DMS53 (cell line): ENCODE results near the gene ARHGAP40.
A peak's percentile ranks its signal among the peaks of the same experiment; 100 is the strongest.

Experiments
- DNase-seq: peaks from one replicate; lab custom pipeline; 2025; lab: John Stamatoyannopoulos, UW

Gene ARHGAP40

DNA sequence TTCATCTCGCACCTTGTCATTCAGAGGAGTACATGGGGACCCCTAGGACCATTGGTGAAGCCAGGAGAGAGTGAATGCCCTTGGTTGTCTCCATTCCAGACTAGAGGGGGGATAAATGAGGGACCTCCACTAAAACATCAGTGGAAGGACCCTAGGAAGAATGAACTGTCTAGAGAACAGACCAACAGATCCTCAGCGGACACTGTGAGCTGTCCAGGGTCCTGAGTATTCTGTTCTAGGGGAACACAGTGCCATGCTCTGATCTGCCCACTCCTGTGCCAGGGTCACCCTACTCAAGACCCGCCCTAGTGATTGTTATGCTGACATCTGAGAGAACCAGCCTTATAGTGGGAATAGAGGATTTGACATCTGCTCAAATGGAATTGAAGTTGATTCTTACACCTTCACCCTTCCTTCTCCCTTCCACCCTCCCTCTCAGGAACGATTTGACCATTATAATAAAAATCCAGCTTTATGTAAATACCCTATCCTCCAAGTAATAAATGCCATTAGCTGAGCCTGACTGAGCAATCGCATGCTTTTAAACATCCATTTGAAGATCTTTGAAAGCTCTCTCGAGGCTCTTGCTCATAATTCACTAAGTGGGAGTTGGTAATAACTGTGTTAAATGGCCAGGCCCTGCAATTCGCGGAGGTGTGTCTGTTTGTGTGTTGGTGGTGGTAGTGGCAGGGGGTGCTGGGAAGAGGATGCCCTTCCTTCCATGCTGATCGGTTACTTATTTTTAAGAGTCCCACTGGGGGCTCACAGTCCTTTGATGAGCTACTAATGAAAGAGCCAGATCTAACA, 79.1 kb downstream of the ARHGAP40 start:
- DNase-seq: peak; percentile 11

DNA sequence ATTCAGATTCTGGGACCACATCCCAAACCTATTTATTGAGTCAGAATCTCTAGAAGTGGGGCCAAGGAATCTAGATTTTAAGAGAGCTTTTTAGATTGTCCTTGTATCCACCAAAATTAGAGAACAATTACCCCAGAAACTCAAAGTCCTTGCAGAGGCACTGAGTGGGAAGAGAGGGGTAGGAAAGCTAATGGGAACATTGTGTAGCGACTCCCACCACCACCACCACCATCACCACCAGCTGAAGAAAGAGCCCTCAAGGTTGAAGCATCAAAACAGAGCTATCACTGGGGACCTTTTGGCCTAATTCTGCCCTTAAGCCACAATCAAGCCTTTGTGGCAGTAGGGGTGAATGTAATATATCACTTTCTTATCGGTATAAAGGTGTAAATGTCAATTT, 83.7 kb downstream of the ARHGAP40 start:
- DNase-seq: no peak

- peak; percentile 32 for DNase-seq
Observed at GRCh38 chr20:38685853-38686473, 84.4 kb downstream of the ARHGAP40 start.

GRCh38 chr20:38692436-38693411, 91.1 kb downstream of the ARHGAP40 start:
- peak; percentile 50 for DNase-seq

DNA sequence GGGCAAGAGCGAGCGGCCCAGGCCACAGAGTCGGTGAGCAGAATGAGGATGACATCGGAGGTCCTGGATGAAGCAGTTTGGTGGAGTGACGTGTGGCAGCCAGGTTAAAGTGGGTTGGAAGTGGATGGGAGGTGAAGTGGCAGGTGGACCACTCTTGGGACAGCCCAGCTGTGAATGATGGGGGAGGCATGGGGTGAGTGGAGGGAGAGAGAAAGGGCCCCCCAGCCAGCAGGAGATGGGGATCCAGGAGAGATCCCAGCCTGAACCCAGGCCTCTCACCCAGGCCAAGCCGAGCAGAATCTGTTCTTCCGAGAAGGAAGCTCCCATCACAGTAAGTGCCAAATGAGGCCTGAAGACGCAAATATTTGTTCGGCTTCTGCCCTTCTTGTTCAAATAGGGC, 95.7 kb downstream of the ARHGAP40 start:
- peak; percentile 13 for DNase-seq

GRCh38 chr20:38698541-38698940, 96.9 kb downstream of the ARHGAP40 start:
- DNase-seq: no peak

DNA sequence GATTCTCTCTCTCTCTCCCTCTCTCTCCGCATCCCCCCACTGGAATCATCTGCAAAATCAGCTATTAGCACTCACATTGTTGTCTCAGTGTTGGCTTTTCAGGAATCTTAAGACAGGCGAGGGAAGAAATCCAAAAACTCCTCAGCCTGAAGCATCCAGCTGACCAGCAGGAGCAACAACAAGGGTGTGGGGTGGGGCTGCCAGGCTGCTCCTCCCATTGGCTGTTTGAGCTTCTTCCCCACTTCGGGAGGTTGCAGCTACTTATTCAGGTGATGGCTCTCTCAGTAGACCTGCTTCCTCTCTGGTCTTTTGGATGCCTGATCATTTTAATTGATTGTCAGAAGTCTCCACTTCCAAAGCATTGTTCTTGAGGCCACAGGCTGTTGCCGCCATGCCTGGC, 98.5 kb downstream of the ARHGAP40 start:
- DNase-seq: no peak
